GM12801 (cell line): Measurements from ENCODE around the gene AMN.

Source experiments
- CTCF ChIP-seq: IDR thresholded peaks from one replicate; pipeline ENCODE4 v1.5.1; 2011; ENCODE audit warnings: control low read depth; ENCODE audit not compliant: insufficient read length; ENCODE audit errors: extremely low read depth

AMN gene

GRCh38 chr14:102935756-102936155 lies 13.3 kb downstream of the AMN start:
- TF ChIP-seq CTCF = no peak

- TF ChIP-seq CTCF = no peak
Measured at GRCh38 chr14:102937331-102938175, 15.1 kb downstream of the AMN start.

DNA sequence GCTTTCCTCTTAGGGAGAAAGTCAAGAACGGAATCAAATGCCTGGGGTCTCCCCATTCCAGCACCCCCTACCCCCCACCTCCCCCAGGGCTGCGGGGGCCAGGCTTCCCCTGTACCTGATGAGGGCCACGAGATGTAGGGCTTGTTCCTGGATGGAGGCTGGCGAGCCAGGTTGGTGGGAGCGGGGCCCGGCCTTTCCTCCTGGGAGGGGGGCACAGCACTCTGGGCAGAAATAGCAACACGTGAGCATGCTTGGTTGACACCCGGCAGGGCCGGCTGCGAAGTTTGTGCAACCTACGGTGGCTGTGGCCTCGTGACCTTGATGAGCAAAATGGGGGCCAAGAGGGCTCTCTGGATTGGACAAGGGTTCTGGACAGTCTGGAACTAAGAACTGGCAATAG lies 15.7 kb downstream of the AMN start:
- TF ChIP-seq CTCF = no peak

GRCh38 chr14:102939329-102939728 lies 16.9 kb downstream of the AMN start:
- no peak for TF ChIP-seq CTCF

- no peak for TF ChIP-seq CTCF
Measured at GRCh38 chr14:102939820-102940561, 17.5 kb downstream of the AMN start.

- no peak for TF ChIP-seq CTCF
Measured at GRCh38 chr14:102940729-102941362, 18.4 kb downstream of the AMN start.

DNA sequence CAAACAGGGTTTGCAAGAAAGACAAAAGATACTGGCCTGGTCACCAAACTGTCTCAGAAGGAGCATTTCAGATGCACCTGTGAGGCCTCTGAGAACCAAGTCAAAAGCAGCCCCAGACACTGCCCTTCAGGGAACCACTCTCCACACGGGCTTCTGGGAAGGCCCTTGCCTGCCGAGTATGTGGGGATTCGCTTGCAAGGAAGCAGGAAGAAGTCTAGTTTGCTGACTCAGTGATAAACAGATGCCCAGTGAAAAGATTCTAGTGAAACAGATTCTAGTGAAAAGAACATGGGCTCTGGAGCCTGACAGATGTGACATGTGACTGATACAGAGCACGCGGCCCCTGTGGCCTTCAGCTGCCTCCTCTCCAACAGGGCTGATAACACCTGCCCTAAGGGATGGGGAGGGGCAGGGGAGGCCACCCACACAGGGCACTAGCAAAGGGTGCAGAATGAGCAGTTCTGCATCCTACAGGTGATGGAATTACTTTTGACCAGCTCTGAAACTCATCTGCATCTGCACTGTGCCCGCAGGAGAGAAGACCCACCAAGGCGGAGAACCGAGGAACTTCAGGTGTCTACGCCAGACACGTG lies 19.1 kb downstream of the AMN start:
- no peak for TF ChIP-seq CTCF
